ENCODE results near the gene CEP350.
"Not testable (repeated sequence)": the region's sequence is repeated elsewhere in the genome, so short reads cannot be mapped to it uniquely, and the experiment has no call there.

Gene CEP350

GRCh38 chr1:179978199-179979079, 23.8 kb downstream of the CEP350 start:
- H3K27ac ChIP-seq = no peak overlapping the region
- H3K4me3 ChIP-seq = no peak overlapping the region

- H3K27ac ChIP-seq = no peak overlapping the region
These were observed 29.5 kb downstream of the CEP350 start for GRCh38 chr1:179984101-179984500.

GRCh38 chr1:179984942-179985341, 30.3 kb downstream of the CEP350 start:
- Histone ChIP-seq H3K4me3 (no peak overlapping the region), H3K27ac (no peak overlapping the region)

More at GRCh38 chr1:179984101-179984500, 29.5 kb downstream of the CEP350 start:
- H3K4me3 ChIP-seq = no peak overlapping the region

- H3K4me3 ChIP-seq = no peak overlapping the region
These were observed 36.2 kb downstream of the CEP350 start for GRCh38 chr1:179990847-179991246.

GRCh38 chr1:179995576-179995975, 41.0 kb downstream of the CEP350 start:
- Histone ChIP-seq H3K27ac (no peak overlapping the region), H3K4me3 (no peak overlapping the region)

More at GRCh38 chr1:179990847-179991246, 36.2 kb downstream of the CEP350 start:
- H3K27ac ChIP-seq = no peak overlapping the region

- no peak overlapping the region for H3K4me3 ChIP-seq
- no peak overlapping the region for H3K27ac ChIP-seq
These were observed 41.5 kb downstream of the CEP350 start for GRCh38 chr1:179996099-179996498.

- H3K27ac ChIP-seq = no peak overlapping the region
- no peak overlapping the region for H3K4me3 ChIP-seq
These were observed 46.0 kb downstream of the CEP350 start for GRCh38 chr1:180000575-180000974.

- no peak overlapping the region for H3K4me3 ChIP-seq
- H3K27ac ChIP-seq = no peak overlapping the region
These were observed 47.8 kb downstream of the CEP350 start for GRCh38 chr1:180002437-180002836.

- H3K27ac ChIP-seq = peak overlapping the region in 2 of 21 experiments; percentile 1 to 30
- no peak overlapping the region for H3K4me3 ChIP-seq
These were observed 48.6 kb downstream of the CEP350 start for GRCh38 chr1:180003026-180003695.

- not testable (repeated sequence) for H3K4me3 ChIP-seq, H3K27ac ChIP-seq
These were observed 52.2 kb downstream of the CEP350 start for GRCh38 chr1:180006762-180007161.

GRCh38 chr1:180020017-180020416, 65.4 kb downstream of the CEP350 start:
- Histone ChIP-seq H3K4me3 (no peak overlapping the region), H3K27ac (no peak overlapping the region)

- Histone ChIP-seq H3K4me3 (no peak overlapping the region), H3K27ac (no peak overlapping the region)
These were observed 71.9 kb downstream of the CEP350 start for GRCh38 chr1:180026556-180026955.

- H3K27ac ChIP-seq = peak overlapping the region in 1 of 21 experiments; percentile 10
- no peak overlapping the region for H3K4me3 ChIP-seq
These were observed 73.4 kb downstream of the CEP350 start for GRCh38 chr1:180027949-180028445.

GRCh38 chr1:180028864-180029263, 74.3 kb downstream of the CEP350 start:
- Histone ChIP-seq H3K4me3 (no peak overlapping the region), H3K27ac (no peak overlapping the region)

GRCh38 chr1:180029524-180030135, 75.0 kb downstream of the CEP350 start:
- no peak overlapping the region for H3K4me3 ChIP-seq
- no peak overlapping the region for H3K27ac ChIP-seq

- Histone ChIP-seq H3K27ac (no peak overlapping the region), H3K4me3 (no peak overlapping the region)
These were observed 77.1 kb downstream of the CEP350 start for GRCh38 chr1:180031664-180032063.

- no peak overlapping the region for H3K27ac ChIP-seq
- no peak overlapping the region for H3K4me3 ChIP-seq
These were observed 78.8 kb downstream of the CEP350 start for GRCh38 chr1:180033390-180033789.

GRCh38 chr1:180040034-180040433, 85.4 kb downstream of the CEP350 start:
- Histone ChIP-seq H3K4me3 (no peak overlapping the region), H3K27ac (no peak overlapping the region)

- Histone ChIP-seq H3K4me3 (no peak overlapping the region), H3K27ac (no peak overlapping the region)
These were observed 87.0 kb downstream of the CEP350 start for GRCh38 chr1:180041582-180041981.

- no peak overlapping the region for H3K4me3 ChIP-seq
- H3K27ac ChIP-seq = no peak overlapping the region
These were observed 88.5 kb downstream of the CEP350 start for GRCh38 chr1:180042988-180043622.
